Measurements from ENCODE around the gene FTO. TPM values are rescaled to one million over a fixed set of nuclear protein-coding genes. Genes with fewer than 3 reads are reported as not detected.

FTO gene
- polyA plus RNA-seq, 1 donor from 2014 or later, result 80.1 TPM

- TF ChIP-seq RAD21 (conservative IDR thresholded peaks at IDR 0.05) (no peak), EP300 (conservative IDR thresholded peaks at IDR 0.05; ENCODE audit: poor library complexity, severe bottlenecking) (no peak), REST (IDR thresholded peaks at IDR 0.05; ENCODE audit: borderline replicate concordance) (no peak), EZH2 (IDR thresholded peaks at IDR 0.05; ENCODE audit: borderline replicate concordance, insufficient read depth, low read length, poor library complexity, severe bottlenecking) (no peak), MXI1 (conservative IDR thresholded peaks at IDR 0.05; ENCODE audit: poor library complexity, severe bottlenecking) (no peak), SMC3 (conservative IDR thresholded peaks at IDR 0.05; ENCODE audit: poor library complexity) (no peak), TAF1 (IDR thresholded peaks at IDR 0.05; ENCODE audit: low read depth) (no peak), POLR2AphosphoS5 (IDR thresholded peaks at IDR 0.05) (no peak), CTCF (IDR thresholded peaks at IDR 0.05; ENCODE audit: poor library complexity, severe bottlenecking) (no peak)
- Histone ChIP-seq H2AFZ (ENCODE audit: low read depth, low read length) (no peak overlapping the region), H4K20me1 (ENCODE audit: insufficient read depth) (no peaks in the 10 kb centered on the region), H3K9ac (ENCODE audit: low read length) (no peak overlapping the region), H3K27me3 (ENCODE audit: insufficient read depth, low read depth, low read length) (no peaks in the 10 kb centered on the region), H3K4me2 (ENCODE audit: low read length) (no peak overlapping the region), H3K79me2 (replicated peaks; ENCODE audit: insufficient read depth, low read length) (no peaks in the 10 kb centered on the region), H3F3A (ENCODE audit: insufficient read depth, low read length, poor library complexity, severe bottlenecking) (no peaks in the 10 kb centered on the region), H3K9me2 (ENCODE audit: insufficient read depth, low read length) (no peaks in the 10 kb centered on the region), H3K27ac (ENCODE audit: low read length) (no peak overlapping the region), H3K9me3 (ENCODE audit: low read length) (no peaks in the 10 kb centered on the region), H3K4me3 (ENCODE audit: low read length) (no peak overlapping the region), H3K36me3 (ENCODE audit: insufficient read depth, low read length) (no peaks in the 10 kb centered on the region)
Measured at GRCh38 chr16:54164789-54165173, 460.8 kb downstream of the FTO start.

GRCh38 chr16:54165174-54165911 is 461.4 kb downstream of the FTO start:
- H3K79me2 ChIP-seq (replicated peaks; ENCODE audit: insufficient read depth, low read length), result no peaks in the 10 kb centered on the region
- H3F3A ChIP-seq (ENCODE audit: insufficient read depth, low read length, poor library complexity, severe bottlenecking), result no peaks in the 10 kb centered on the region
- no peak overlapping the region for H2AFZ ChIP-seq (ENCODE audit: low read depth, low read length)
- no peak overlapping the region for H3K27ac ChIP-seq (ENCODE audit: low read length)
- TF ChIP-seq TAF1 (IDR thresholded peaks at IDR 0.05; ENCODE audit: low read depth) (no peak), REST (IDR thresholded peaks at IDR 0.05; ENCODE audit: borderline replicate concordance) (no peak), MXI1 (conservative IDR thresholded peaks at IDR 0.05; ENCODE audit: poor library complexity, severe bottlenecking) (no peak), POLR2AphosphoS5 (IDR thresholded peaks at IDR 0.05) (no peak), EZH2 (IDR thresholded peaks at IDR 0.05; ENCODE audit: borderline replicate concordance, insufficient read depth, low read length, poor library complexity, severe bottlenecking) (no peak), CTCF (IDR thresholded peaks at IDR 0.05; ENCODE audit: poor library complexity, severe bottlenecking) (no peak), SMC3 (conservative IDR thresholded peaks at IDR 0.05; ENCODE audit: poor library complexity) (no peak), RAD21 (conservative IDR thresholded peaks at IDR 0.05) (no peak), EP300 (conservative IDR thresholded peaks at IDR 0.05; ENCODE audit: poor library complexity, severe bottlenecking) (no peak)
- no peak overlapping the region for H3K9ac ChIP-seq (ENCODE audit: low read length)
- no peak overlapping the region for H3K4me2 ChIP-seq (ENCODE audit: low read length)
- no peaks in the 10 kb centered on the region for H3K9me3 ChIP-seq (ENCODE audit: low read length)
- H3K27me3 ChIP-seq (ENCODE audit: insufficient read depth, low read depth, low read length), result no peaks in the 10 kb centered on the region
- no peaks in the 10 kb centered on the region for H4K20me1 ChIP-seq (ENCODE audit: insufficient read depth)
- H3K36me3 ChIP-seq (ENCODE audit: insufficient read depth, low read length), result no peaks in the 10 kb centered on the region
- H3K4me3 ChIP-seq (ENCODE audit: low read length), result no peak overlapping the region
- no peaks in the 10 kb centered on the region for H3K9me2 ChIP-seq (ENCODE audit: insufficient read depth, low read length)

Data from neural cell (in vitro differentiated cells).